Aorta (tissue), 5 donors: ENCODE results near the gene PCDHGA3. TPM values are rescaled to one million over a fixed set of nuclear protein-coding genes. Genes with fewer than 3 reads are reported as not detected.

Experiments
- ATAC-seq: fragments of 200-7000 bp; cut with Tn5 transposase; one replicate; pipeline ENCODE4 v1.9.1; 2022; ENCODE audit warnings: moderate library complexity; ENCODE audit not compliant: low FRiP score
- DNase-seq, 2 donors: peaks; one replicate each; pipeline ENCODE4 v3.0.0-alpha.2; 2020
- H3K27ac ChIP-seq, 2 donors: one replicate each; pipeline ENCODE4 v1.5.1; 2013; ENCODE audit warnings: low read length in 2 of 2, mild to moderate bottlenecking in 2 of 2, moderate library complexity in 2 of 2, control low read depth in 1 of 2, inconsistent platforms in 1 of 2, low read depth in 1 of 2
- H3K27me3 ChIP-seq, 2 donors: one replicate each; pipeline ENCODE4 v1.6.1; 2013; ENCODE audit warnings: control low read depth in 1 of 2, low read length in 1 of 2, mild to moderate bottlenecking in 1 of 2, moderate library complexity in 1 of 2; ENCODE audit not compliant: insufficient read depth in 2 of 2, control insufficient read depth in 1 of 2
- H3K36me3 ChIP-seq, 2 donors: one replicate each; pipeline ENCODE4 v1.6.1; 2013; ENCODE audit warnings: control low read depth in 1 of 2, low read length in 1 of 2, mild to moderate bottlenecking in 1 of 2; ENCODE audit not compliant: insufficient read depth in 2 of 2, control insufficient read depth in 1 of 2
- H3K4me1 ChIP-seq, 2 donors: one replicate each; pipeline ENCODE4 v1.6.1; 2013; ENCODE audit warnings: low read length in 2 of 2, control low read depth in 1 of 2, mild to moderate bottlenecking in 1 of 2, moderate library complexity in 1 of 2; ENCODE audit not compliant: insufficient read depth in 2 of 2, control insufficient read depth in 1 of 2
- H3K4me3 ChIP-seq, 2 donors: one replicate each; pipeline ENCODE4 v1.5.1; 2013; ENCODE audit warnings: low read length in 2 of 2, control low read depth in 1 of 2, mild to moderate bottlenecking in 1 of 2
- H3K9me3 ChIP-seq: one replicate; pipeline ENCODE4 v1.6.1; 2013; ENCODE audit warnings: mild to moderate bottlenecking, low read length; ENCODE audit not compliant: control insufficient read depth
- WGBS, 2 donors: extraction: QIAGEN DNeasy Blood & Tissue Kit; methylation state at CpG; one replicate each; pipeline ENCODE4 v1.1.7; 2013; 5-methylcytosine and 5-hydroxymethylcytosine counted together
- intact Hi-C, 2 donors: fragments of 100-400 bp; cut with DNase I; formaldehyde crosslinking; loops; one replicate each; pipeline versions ENCODE4 v1.14.2 to v1.15.0; 2022
- polyA plus RNA-seq, 2 donors: library from polyadenylated mRNA; stranded (reverse); fragments of 200-250 nt; gene quantifications; one replicate each; pipeline ENCODE4 v1.2.3, GENCODE V29; 2013
- total RNA-seq, 2 donors: library from RNA; stranded (reverse); fragmentation: NEBNext Ultra II Directional; extraction: Animal tissue kit (Norgen Biotek cat#: 25700); gene quantifications; one replicate each; pipeline ENCODE4 v1.2.1, GENCODE V29; 2021
- donor health status: healthy with polysubstance abuse.
- donor health status: Bipolar disorder and iron deficiency.
- donor health status: DM: no; HTN: no; CAD: no.
- donor health status: DM: no; HTN: no; CAD: no.
- donor health status: DM: yes; HTN: yes; CAD: no.

The PCDHGA3 gene
- total and polyA plus RNA-seq, 4 donors = 0.50 to 7.4 (median 3.3) TPM

- intact Hi-C loops = loop anchor here in 1 of 2 donors (10.0 kb wide), 1 partner anchor 121 kb away; no protein-coding TSS in a partner anchor
- DNase-seq = peak in 1 of 2 donors; percentile 46
- Histone ChIP-seq H3K9me3 (peaks cover 41% of the 10 kb centered on the region), H3K36me3 (no peaks in the 10 kb centered on the region), H3K4me3 (no peak overlapping the region), H3K27ac (no peak overlapping the region), H3K27me3 (no peaks in the 10 kb centered on the region), H3K4me1 (no peaks in the 10 kb centered on the region)
- WGBS, 2 donors = 45 to 46% methylated on average over 24 of the region's 24 CpGs
- no peak for ATAC-seq
Measured at GRCh38 chr5:141355641-141356040, 12.0 kb downstream of the PCDHGA3 start.

GRCh38 chr5:141356133-141356532 is 12.5 kb downstream of the PCDHGA3 start:
- Histone ChIP-seq H3K4me1 (no peaks in the 10 kb centered on the region), H3K36me3 (no peaks in the 10 kb centered on the region), H3K27me3 (no peaks in the 10 kb centered on the region), H3K9me3 (peaks cover 38% of the 10 kb centered on the region), H3K27ac (no peak overlapping the region), H3K4me3 (no peak overlapping the region)
- intact Hi-C loops = loop anchor here in 1 of 2 donors (10.0 kb wide), 1 partner anchor 121 kb away; no protein-coding TSS in a partner anchor
- WGBS, 2 donors = 66 to 68% methylated on average over 5 of the region's 5 CpGs
- DNase-seq = no peak
- ATAC-seq = no peak

GRCh38 chr5:141356950-141357349 is 13.3 kb downstream of the PCDHGA3 start:
- intact Hi-C loops = loop anchor here in 1 of 2 donors (10.0 kb wide), 1 partner anchor 122 kb away; no protein-coding TSS in a partner anchor
- DNase-seq (no peak), ATAC-seq (no peak)
- peaks cover 37% of the 10 kb centered on the region for H3K9me3 ChIP-seq
- no peaks in the 10 kb centered on the region for H3K4me1 ChIP-seq
- no peaks in the 10 kb centered on the region for H3K36me3 ChIP-seq
- H3K27me3 ChIP-seq = no peaks in the 10 kb centered on the region
- H3K27ac ChIP-seq = no peak overlapping the region
- H3K4me3 ChIP-seq = no peak overlapping the region
- 41 to 45% methylated on average over 19 of the region's 19 CpGs for WGBS, 2 donors

DNA sequence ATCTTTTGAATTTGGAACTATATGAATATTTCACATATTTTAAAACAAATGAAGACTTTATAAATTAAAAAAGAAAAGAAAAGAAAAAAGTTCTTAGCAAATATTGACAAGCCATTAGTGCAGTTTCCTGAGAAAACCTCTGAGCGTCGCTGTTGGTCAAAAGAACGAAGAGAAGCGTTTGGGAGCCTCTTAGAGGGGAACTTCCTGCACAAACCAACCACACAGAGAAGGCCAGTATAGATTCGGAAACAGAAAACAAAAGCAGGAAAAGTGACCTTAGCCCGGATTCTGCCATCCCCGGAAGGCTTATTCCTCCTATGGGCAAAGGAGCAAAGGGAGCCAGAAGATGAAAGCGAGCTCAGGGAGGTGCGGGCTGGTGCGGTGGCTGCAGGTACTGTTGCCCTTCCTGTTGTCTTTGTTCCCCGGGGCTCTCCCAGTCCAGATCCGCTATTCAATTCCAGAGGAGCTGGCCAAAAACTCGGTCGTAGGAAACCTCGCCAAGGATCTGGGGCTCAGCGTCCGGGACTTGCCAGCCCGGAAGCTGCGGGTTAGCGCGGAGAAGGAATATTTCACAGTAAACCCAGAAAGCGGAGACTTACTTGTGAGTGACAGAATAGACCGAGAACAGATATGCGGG is 16.3 kb downstream of the PCDHGA3 start, which contains the start of gene PCDHGB2:
TSS of gene PCDHGB2 (plus strand) at position 205 of the 637 bp plus-strand sequence. CDS start at position 347, 142 bp downstream.
- ATAC-seq (no peak), DNase-seq (peak in 1 of 2 donors; percentile 58)
- 15% methylated on average over 24 of the region's 24 CpGs for WGBS, 2 donors
- peaks cover 45% of the 10 kb centered on the region for H3K9me3 ChIP-seq
- H3K27ac ChIP-seq = no peak within 1 kb of the TSS
- H3K4me3 ChIP-seq = peak within 1 kb of the TSS in 1 of 2 donors; percentile 19
- no peaks in the 10 kb centered on the region for H3K27me3 ChIP-seq
- intact Hi-C loops = loop anchor here in 1 of 2 donors (10.0 kb wide), 1 partner anchor 125 kb away; no protein-coding TSS in a partner anchor
- H3K36me3 ChIP-seq = no peaks in the 10 kb centered on the region
- H3K4me1 ChIP-seq = no peaks in the 10 kb centered on the region

- 26 to 30% methylated on average over 15 of the region's 15 CpGs for WGBS, 2 donors
Measured at GRCh38 chr5:141360685-141361084, 17.1 kb downstream of the PCDHGA3 start.

GRCh38 chr5:141362719-141363118 is 19.1 kb downstream of the PCDHGA3 start:
- H3K27me3 ChIP-seq = no peaks in the 10 kb centered on the region
- H3K27ac ChIP-seq = no peak overlapping the region
- DNase-seq (no peak), ATAC-seq (no peak)
- no peak overlapping the region for H3K4me3 ChIP-seq
- peaks cover 42% of the 10 kb centered on the region for H3K9me3 ChIP-seq
- intact Hi-C loops = no loop called here
- no peaks in the 10 kb centered on the region for H3K36me3 ChIP-seq
- H3K4me1 ChIP-seq = no peaks in the 10 kb centered on the region

More at GRCh38 chr5:141360685-141361084, 17.1 kb downstream of the PCDHGA3 start:
- ATAC-seq (no peak), DNase-seq (no peak)
- no peaks in the 10 kb centered on the region for H3K27me3 ChIP-seq
- no peaks in the 10 kb centered on the region for H3K4me1 ChIP-seq
- H3K9me3 ChIP-seq = peaks cover 46% of the 10 kb centered on the region
- H3K27ac ChIP-seq = no peak overlapping the region
- no peaks in the 10 kb centered on the region for H3K36me3 ChIP-seq
- no peak overlapping the region for H3K4me3 ChIP-seq
- intact Hi-C loops = no loop called here

- peak in 1 of 2 donors; percentile 55 for DNase-seq
- H3K4me3 ChIP-seq = no peak within 1 kb of the TSS
- H3K9me3 ChIP-seq = peaks cover 39% of the 10 kb centered on the region
- ATAC-seq = no peak
- WGBS, 2 donors = 11 to 15% methylated on average over 34 of the region's 34 CpGs
- H3K27me3 ChIP-seq = no peaks in the 10 kb centered on the region
- H3K27ac ChIP-seq = no peak within 1 kb of the TSS
- intact Hi-C loops = no loop called here
- no peaks in the 10 kb centered on the region for H3K36me3 ChIP-seq
- H3K4me1 ChIP-seq = no peaks in the 10 kb centered on the region
Measured at GRCh38 chr5:141363952-141364660, 20.5 kb downstream of the PCDHGA3 start, which contains the start of gene PCDHGA5. Gene PCDHGA5, plus strand, starts transcription at chr5:141364162. Its CDS starts 169 bp downstream, at chr5:141364331.

DNA sequence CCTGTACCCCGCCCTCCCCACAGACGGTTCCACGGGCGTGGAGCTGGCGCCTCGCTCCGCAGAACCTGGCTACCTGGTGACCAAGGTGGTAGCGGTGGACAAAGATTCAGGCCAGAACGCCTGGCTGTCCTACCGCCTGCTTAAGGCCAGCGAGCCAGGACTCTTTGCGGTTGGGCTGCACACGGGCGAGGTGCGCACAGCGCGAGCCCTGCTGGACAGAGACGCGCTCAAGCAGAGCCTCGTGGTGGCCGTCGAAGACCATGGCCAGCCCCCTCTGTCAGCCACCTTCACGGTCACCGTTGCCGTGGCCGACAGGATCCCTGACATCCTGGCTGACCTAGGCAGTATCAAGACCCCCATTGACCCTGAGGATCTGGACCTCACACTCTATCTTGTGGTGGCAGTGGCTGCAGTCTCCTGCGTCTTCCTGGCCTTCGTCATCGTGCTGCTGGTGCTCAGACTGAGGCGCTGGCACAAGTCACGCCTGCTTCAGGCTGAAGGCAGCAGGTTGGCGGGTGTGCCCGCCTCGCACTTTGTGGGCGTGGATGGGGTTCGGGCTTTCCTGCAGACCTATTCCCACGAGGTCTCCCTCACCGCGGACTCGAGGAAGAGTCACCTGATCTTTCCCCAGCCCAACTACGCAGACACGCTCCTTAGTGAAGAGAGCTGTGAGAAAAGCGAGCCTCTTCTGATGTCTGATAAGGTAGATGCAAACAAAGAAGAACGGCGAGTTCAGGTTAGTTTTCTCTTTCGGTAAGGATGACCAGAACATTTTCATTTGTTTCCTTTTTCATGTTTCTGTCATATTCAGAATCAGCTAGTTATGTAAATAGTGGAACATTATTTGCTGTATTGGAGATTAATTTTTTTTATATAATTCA is 22.6 kb downstream of the PCDHGA3 start:
- intact Hi-C loops = no loop called here
- Histone ChIP-seq H3K27me3 (no peaks in the 10 kb centered on the region), H3K4me3 (no peak overlapping the region), H3K27ac (no peak overlapping the region), H3K36me3 (no peaks in the 10 kb centered on the region), H3K9me3 (peaks cover 42% of the 10 kb centered on the region), H3K4me1 (no peaks in the 10 kb centered on the region)
- WGBS, 2 donors = 29 to 30% methylated on average over 46 of the region's 46 CpGs
- DNase-seq (no peak), ATAC-seq (no peak)
